ENCODE results near the gene SLIT3. TPM values are rescaled to one million over a fixed set of nuclear protein-coding genes. Genes with fewer than 3 reads are reported as not detected.

SLIT3 gene
- total and polyA plus RNA-seq, 2 experiments from 2014 or later = 0.59 to 0.71 TPM

DNA sequence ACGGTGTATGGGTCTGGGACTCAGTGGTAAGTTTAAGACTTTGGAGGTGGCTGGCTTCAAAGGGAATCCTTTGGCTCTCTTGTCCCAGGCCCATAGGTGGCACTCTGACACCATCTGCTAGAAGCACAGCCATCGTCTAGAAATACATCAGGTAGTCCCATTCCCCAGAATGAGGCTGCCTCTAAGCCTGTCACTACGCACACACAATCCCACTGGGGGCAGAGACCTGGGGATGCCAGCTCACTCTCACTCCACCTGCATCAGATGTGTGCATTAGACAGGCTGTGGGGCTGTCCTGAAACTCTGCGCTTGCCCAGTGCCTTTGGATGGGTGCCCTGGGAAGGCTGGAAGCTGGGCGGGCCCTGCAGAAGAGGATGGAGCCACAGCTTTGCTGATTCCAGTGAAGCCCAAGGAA lies 594.3 kb downstream of the SLIT3 start:
- Histone ChIP-seq H3K4me2 (no peak overlapping the region), H4K20me1 (replicated peaks; ENCODE audit: insufficient read depth) (no peaks in the 10 kb centered on the region), H3K79me2 (replicated peaks; ENCODE audit: insufficient read depth) (no peaks in the 10 kb centered on the region), H3K36me3 (ENCODE audit: insufficient read depth) (no peaks in the 10 kb centered on the region), H3K9me2 (ENCODE audit: insufficient read depth) (no peaks in the 10 kb centered on the region), H3K27ac (ENCODE audit: low read depth) (no peak overlapping the region), H3F3A (replicated peaks; ENCODE audit: low read depth) (no peaks in the 10 kb centered on the region), H3K27me3 (ENCODE audit: insufficient read depth) (no peaks in the 10 kb centered on the region), H3K4me1 (ENCODE audit: insufficient read depth) (no peaks in the 10 kb centered on the region), H3K4me3 (no peak overlapping the region), H2AFZ (no peak overlapping the region)
- TF ChIP-seq REST (IDR thresholded peaks at IDR 0.05; ENCODE audit: unreplicated experiment) (no peak), CTCF (conservative IDR thresholded peaks at IDR 0.05; ENCODE audit: low read depth in 2 of 2) (peak; percentile 68 to 94)
- no peaks in the 10 kb centered on the region for H3K27me3 Mint-ChIP-seq (ENCODE audit: insufficient read depth, low read depth, poor library complexity)
- ATAC-seq (peak; percentile 96), DNase-seq (ENCODE audit: low spot score) (peak; percentile 79)
- no peak overlapping the region for H3K4me3 Mint-ChIP-seq
- H3K27ac Mint-ChIP-seq = no peak overlapping the region
- H3K9me3 Mint-ChIP-seq = no peaks in the 10 kb centered on the region
- H3K4me1 Mint-ChIP-seq = no peaks in the 10 kb centered on the region
- no peaks in the 10 kb centered on the region for H3K36me3 Mint-ChIP-seq (ENCODE audit: low read depth)

GRCh38 chr5:168705321-168705720 lies 595.6 kb downstream of the SLIT3 start:
- no peaks in the 10 kb centered on the region for H3K4me1 Mint-ChIP-seq
- H3F3A ChIP-seq (replicated peaks; ENCODE audit: low read depth) = no peaks in the 10 kb centered on the region
- H3K36me3 ChIP-seq (ENCODE audit: insufficient read depth) = no peaks in the 10 kb centered on the region
- no peak overlapping the region for H3K4me3 Mint-ChIP-seq
- no peaks in the 10 kb centered on the region for H3K27me3 Mint-ChIP-seq (ENCODE audit: insufficient read depth, low read depth, poor library complexity)
- no peak overlapping the region for H2AFZ ChIP-seq
- no peaks in the 10 kb centered on the region for H3K9me2 ChIP-seq (ENCODE audit: insufficient read depth)
- H3K27ac ChIP-seq (ENCODE audit: low read depth) = no peak overlapping the region
- H3K79me2 ChIP-seq (replicated peaks; ENCODE audit: insufficient read depth) = no peaks in the 10 kb centered on the region
- no peaks in the 10 kb centered on the region for H3K4me1 ChIP-seq (ENCODE audit: insufficient read depth)
- DNase-seq (ENCODE audit: low spot score) (no peak), ATAC-seq (no peak)
- H3K27me3 ChIP-seq (ENCODE audit: insufficient read depth) = no peaks in the 10 kb centered on the region
- no peak overlapping the region for H3K4me2 ChIP-seq
- H3K4me3 ChIP-seq = no peak overlapping the region
- H4K20me1 ChIP-seq (replicated peaks; ENCODE audit: insufficient read depth) = no peaks in the 10 kb centered on the region
- H3K36me3 Mint-ChIP-seq (ENCODE audit: low read depth) = no peaks in the 10 kb centered on the region
- H3K27ac Mint-ChIP-seq = no peak overlapping the region
- no peaks in the 10 kb centered on the region for H3K9me3 Mint-ChIP-seq
- no peak for TF ChIP-seq JUNB (IDR thresholded peaks at IDR 0.05; ENCODE audit: unreplicated experiment)
- no peak for TF ChIP-seq REST (IDR thresholded peaks at IDR 0.05; ENCODE audit: unreplicated experiment)
- TF ChIP-seq POLR2AphosphoS5 (IDR thresholded peaks at IDR 0.05; ENCODE audit: low read depth) = no peak
- no peak for TF ChIP-seq STAT1 (IDR thresholded peaks at IDR 0.05; ENCODE audit: unreplicated experiment)
- TF ChIP-seq, protein P1, sequence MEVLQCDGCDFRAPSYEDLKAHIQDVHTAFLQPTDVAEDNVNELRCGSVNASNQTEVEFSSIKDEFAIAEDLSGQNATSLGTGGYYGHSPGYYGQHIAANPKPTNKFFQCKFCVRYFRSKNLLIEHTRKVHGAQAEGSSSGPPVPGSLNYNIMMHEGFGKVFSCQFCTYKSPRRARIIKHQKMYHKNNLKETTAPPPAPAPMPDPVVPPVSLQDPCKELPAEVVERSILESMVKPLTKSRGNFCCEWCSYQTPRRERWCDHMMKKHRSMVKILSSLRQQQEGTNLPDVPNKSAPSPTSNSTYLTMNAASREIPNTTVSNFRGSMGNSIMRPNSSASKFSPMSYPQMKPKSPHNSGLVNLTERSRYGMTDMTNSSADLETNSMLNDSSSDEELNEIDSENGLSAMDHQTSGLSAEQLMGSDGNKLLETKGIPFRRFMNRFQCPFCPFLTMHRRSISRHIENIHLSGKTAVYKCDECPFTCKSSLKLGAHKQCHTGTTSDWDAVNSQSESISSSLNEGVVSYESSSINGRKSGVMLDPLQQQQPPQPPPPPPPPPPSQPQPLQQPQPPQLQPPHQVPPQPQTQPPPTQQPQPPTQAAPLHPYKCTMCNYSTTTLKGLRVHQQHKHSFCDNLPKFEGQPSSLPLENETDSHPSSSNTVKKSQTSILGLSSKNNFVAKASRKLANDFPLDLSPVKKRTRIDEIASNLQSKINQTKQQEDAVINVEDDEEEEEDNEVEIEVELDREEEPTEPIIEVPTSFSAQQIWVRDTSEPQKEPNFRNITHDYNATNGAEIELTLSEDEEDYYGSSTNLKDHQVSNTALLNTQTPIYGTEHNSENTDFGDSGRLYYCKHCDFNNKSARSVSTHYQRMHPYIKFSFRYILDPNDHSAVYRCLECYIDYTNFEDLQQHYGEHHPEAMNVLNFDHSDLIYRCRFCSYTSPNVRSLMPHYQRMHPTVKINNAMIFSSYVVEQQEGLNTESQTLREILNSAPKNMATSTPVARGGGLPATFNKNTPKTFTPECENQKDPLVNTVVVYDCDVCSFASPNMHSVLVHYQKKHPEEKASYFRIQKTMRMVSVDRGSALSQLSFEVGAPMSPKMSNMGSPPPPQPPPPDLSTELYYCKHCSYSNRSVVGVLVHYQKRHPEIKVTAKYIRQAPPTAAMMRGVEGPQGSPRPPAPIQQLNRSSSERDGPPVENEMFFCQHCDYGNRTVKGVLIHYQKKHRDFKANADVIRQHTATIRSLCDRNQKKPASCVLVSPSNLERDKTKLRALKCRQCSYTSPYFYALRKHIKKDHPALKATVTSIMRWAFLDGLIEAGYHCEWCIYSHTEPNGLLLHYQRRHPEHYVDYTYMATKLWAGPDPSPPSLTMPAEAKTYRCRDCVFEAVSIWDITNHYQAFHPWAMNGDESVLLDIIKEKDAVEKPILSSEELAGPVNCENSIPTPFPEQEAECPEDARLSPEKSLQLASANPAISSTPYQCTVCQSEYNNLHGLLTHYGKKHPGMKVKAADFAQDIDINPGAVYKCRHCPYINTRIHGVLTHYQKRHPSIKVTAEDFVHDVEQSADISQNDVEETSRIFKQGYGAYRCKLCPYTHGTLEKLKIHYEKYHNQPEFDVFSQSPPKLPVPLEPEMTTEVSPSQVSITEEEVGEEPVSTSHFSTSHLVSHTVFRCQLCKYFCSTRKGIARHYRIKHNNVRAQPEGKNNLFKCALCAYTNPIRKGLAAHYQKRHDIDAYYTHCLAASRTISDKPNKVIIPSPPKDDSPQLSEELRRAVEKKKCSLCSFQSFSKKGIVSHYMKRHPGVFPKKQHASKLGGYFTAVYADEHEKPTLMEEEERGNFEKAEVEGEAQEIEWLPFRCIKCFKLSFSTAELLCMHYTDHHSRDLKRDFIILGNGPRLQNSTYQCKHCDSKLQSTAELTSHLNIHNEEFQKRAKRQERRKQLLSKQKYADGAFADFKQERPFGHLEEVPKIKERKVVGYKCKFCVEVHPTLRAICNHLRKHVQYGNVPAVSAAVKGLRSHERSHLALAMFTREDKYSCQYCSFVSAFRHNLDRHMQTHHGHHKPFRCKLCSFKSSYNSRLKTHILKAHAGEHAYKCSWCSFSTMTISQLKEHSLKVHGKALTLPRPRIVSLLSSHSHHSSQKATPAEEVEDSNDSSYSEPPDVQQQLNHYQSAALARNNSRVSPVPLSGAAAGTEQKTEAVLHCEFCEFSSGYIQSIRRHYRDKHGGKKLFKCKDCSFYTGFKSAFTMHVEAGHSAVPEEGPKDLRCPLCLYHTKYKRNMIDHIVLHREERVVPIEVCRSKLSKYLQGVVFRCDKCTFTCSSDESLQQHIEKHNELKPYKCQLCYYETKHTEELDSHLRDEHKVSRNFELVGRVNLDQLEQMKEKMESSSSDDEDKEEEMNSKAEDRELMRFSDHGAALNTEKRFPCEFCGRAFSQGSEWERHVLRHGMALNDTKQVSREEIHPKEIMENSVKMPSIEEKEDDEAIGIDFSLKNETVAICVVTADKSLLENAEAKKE (CRISPR knock-in tag; IDR thresholded peaks at IDR 0.05) = no peak

Measured in GM23338 (cell line).